Kidney (tissue), 22 donors: ENCODE data around the gene TPO. TPM values are rescaled to one million over a fixed set of nuclear protein-coding genes. Genes with fewer than 3 reads are reported as not detected.

Source experiments
- DNase-seq, 5 donors: peaks; one replicate each; pipeline ENCODE4 v3.0.0-alpha.2; 2013 to 2020
- FAIRE-seq: peaks from 2 replicates; lab custom pipeline; 2012; peaks lifted over from hg19 to GRCh38; lab: Jason Lieb, UNC
- H3K27ac ChIP-seq, 2 donors: one replicate each; pipeline ENCODE4 v1.7.0; 2013; ENCODE audit warnings: low read depth in 2 of 2, low read length in 2 of 2, inconsistent platforms in 1 of 2
- H3K27me3 ChIP-seq: one replicate; pipeline ENCODE4 v1.7.1; 2013; ENCODE audit warnings: low read length, inconsistent platforms; ENCODE audit not compliant: control insufficient read depth, insufficient read depth
- H3K36me3 ChIP-seq, 3 donors: one replicate each; pipeline versions ENCODE4 v1.7.0 to v1.7.1; 2013; ENCODE audit warnings: low read length in 3 of 3, control low read depth in 1 of 3, inconsistent platforms in 1 of 3; ENCODE audit not compliant: insufficient read depth in 3 of 3, control insufficient read depth in 2 of 3
- H3K4me1 ChIP-seq, 3 donors: one replicate each; pipeline versions ENCODE4 v1.7.0 to v1.7.1; 2013; ENCODE audit warnings: low read length in 3 of 3, inconsistent platforms in 1 of 3, low read depth in 1 of 3; ENCODE audit not compliant: control insufficient read depth in 2 of 3, insufficient read depth in 2 of 3
- H3K4me3 ChIP-seq, 3 donors: one replicate each; pipeline versions ENCODE4 v1.7.0 to v1.8.1; 2013; ENCODE audit warnings: low read length in 3 of 3, control low read depth in 1 of 3, inconsistent platforms in 1 of 3
- H3K9ac ChIP-seq, 3 donors: one replicate each; pipeline versions ENCODE4 v1.7.0 to v1.7.1; 2013; ENCODE audit warnings: low read length in 3 of 3, control low read depth in 1 of 3, inconsistent platforms in 1 of 3
- H3K9me3 ChIP-seq, 3 donors: one replicate each; pipeline versions ENCODE4 v1.7.0 to v1.7.1; 2013; ENCODE audit warnings: low read length in 3 of 3, control low read depth in 1 of 3, inconsistent platforms in 1 of 3; ENCODE audit not compliant: control insufficient read depth in 2 of 3, insufficient read depth in 1 of 3
- intact Hi-C: fragments of 100-400 bp; cut with DNase I; formaldehyde crosslinking; loops from one replicate; pipeline ENCODE4 v1.11.1; 2022
- long read RNA-seq, 10 donors: library from polyadenylated mRNA in 1 of 10; unstranded in 1 of 10; transcript quantifications; one replicate each; pipeline ENCODE4 v2.0.0 and lab custom pipeline, GENCODE V29; 2021 to 2026
- polyA plus RNA-seq: library from polyadenylated mRNA; stranded (reverse); fragments of 350-450 nt; fragmentation: Illumina TruSeq; extraction: RNeasy Lipid Tissue Mini Kit (QIAGEN cat#74804); gene quantifications from one replicate; pipeline ENCODE4 v1.2.3, GENCODE V29; 2014; ENCODE audit warnings: low read depth, low replicate concordance; ENCODE audit not compliant: insufficient read depth
- total RNA-seq: library from RNA; stranded (reverse); fragmentation: NEBNext Ultra II Directional; extraction: Animal tissue kit (Norgen Biotek cat#: 25700); gene quantifications from one replicate; pipeline ENCODE4 v1.2.1, GENCODE V29; 2021
- TF ChIP-seq, protein P1 (sequence below): IDR thresholded peaks from 3 replicates; pipeline ENCODE4 v1.5.1; 2012; ENCODE audit warnings: mild to moderate bottlenecking, moderate library complexity, borderline replicate concordance; ENCODE audit not compliant: insufficient read depth; ENCODE audit errors: extremely low read depth
- donor health status: control.
- donor health status: control.
- donor health status: control.
- donor health status: control.
- donor health status: control.
- donor health status: DM: yes; HTN: yes; CAD: no.
- donor health status: Normal renal cell carcinoma (clear cell type).

Gene TPO
- total RNA-seq (not detected), polyA plus RNA-seq (not detected)
- long read RNA-seq, donor 1: 0 reads
- long read RNA-seq, donor 2: 0 reads
- long read RNA-seq, donor 3: 0 reads
- long read RNA-seq, donor 4: 0 reads
- long read RNA-seq, donor 5: 0 reads
- long read RNA-seq, donor 6: 0 reads
- long read RNA-seq, donor 7: 0 reads
- long read RNA-seq, donor 8: 0 reads
- long read RNA-seq, donor 9: 0 reads
- long read RNA-seq, donor 10: 0 reads

DNA sequence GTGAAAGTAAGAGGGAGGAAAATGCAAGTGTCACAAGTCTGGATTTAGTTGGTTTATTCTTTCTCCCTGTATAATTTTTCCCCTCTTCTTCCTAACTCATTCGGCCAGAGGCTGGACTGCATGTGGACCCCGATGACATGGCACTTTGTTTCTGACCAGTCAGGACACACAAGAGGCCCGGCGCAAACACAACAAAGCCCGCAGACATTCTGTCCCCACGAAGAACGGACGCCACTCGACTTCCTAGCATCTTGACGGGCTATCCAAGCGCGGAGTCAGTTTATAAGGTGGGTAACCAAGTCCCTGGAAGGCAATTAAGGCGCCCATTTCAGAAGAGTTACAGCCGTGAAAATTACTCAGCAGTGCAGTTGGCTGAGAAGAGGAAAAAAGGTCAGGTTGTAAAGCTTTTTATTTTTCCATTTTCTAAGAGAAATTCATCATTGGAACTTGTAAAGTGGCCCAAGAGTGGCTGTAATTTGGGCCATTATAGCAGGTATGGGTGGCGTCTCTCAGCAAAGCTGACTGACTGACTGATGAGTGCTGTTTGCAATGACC lies at the start of gene TPO:
Gene TPO (plus strand): TSS at position 308 of the 555 bp plus-strand sequence. CDS start 946 bp downstream, outside the sequence.
- H3K27me3 ChIP-seq: no peaks in the 10 kb centered on the region
- H3K27ac ChIP-seq: no peak within 1 kb of the TSS
- intact Hi-C loops: no loop called here
- DNase-seq: no peak
- no peaks in the 10 kb centered on the region for H3K36me3 ChIP-seq
- H3K9me3 ChIP-seq: no peaks in the 10 kb centered on the region
- no peak within 1 kb of the TSS for H3K4me3 ChIP-seq
- TF ChIP-seq, protein P1, sequence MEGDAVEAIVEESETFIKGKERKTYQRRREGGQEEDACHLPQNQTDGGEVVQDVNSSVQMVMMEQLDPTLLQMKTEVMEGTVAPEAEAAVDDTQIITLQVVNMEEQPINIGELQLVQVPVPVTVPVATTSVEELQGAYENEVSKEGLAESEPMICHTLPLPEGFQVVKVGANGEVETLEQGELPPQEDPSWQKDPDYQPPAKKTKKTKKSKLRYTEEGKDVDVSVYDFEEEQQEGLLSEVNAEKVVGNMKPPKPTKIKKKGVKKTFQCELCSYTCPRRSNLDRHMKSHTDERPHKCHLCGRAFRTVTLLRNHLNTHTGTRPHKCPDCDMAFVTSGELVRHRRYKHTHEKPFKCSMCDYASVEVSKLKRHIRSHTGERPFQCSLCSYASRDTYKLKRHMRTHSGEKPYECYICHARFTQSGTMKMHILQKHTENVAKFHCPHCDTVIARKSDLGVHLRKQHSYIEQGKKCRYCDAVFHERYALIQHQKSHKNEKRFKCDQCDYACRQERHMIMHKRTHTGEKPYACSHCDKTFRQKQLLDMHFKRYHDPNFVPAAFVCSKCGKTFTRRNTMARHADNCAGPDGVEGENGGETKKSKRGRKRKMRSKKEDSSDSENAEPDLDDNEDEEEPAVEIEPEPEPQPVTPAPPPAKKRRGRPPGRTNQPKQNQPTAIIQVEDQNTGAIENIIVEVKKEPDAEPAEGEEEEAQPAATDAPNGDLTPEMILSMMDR: no peak
- no peaks in the 10 kb centered on the region for H3K4me1 ChIP-seq
- no peak for FAIRE-seq
- no peak within 1 kb of the TSS for H3K9ac ChIP-seq

- Histone ChIP-seq H3K9ac (no peak overlapping the region), H3K4me3 (no peak overlapping the region), H3K9me3 (no peaks in the 10 kb centered on the region), H3K27ac (no peak overlapping the region), H3K27me3 (no peaks in the 10 kb centered on the region), H3K36me3 (no peaks in the 10 kb centered on the region), H3K4me1 (no peaks in the 10 kb centered on the region)
- peak in 2 of 5 donors; percentile 20 to 89 for DNase-seq
- no peak for FAIRE-seq
- intact Hi-C loops: no loop called here
- TF ChIP-seq, protein P1: no peak
Measured at GRCh38 chr2:1366546-1367134, 46.6 kb upstream of the TPO start.

DNA sequence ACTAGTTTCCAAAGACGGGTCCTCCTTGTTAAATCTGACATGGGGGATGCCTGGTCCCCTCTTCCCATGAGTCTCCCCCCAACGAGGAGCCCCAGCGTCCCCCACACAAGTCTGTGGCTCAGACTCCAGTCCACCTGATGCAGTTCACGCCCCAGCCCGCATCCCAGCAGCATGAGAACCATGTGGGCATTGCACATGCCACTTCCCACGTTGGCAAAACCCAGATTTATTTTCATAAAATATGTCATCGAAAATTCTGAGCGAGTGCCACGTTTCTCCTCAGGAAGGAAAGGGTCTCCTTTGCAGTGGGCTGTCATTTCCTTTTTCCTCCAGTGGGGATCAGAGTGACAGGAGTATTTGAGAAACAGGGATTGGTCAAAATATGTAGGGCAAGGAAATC lies 45.7 kb upstream of the TPO start:
- no peak for FAIRE-seq
- intact Hi-C loops: no loop called here
- no peak overlapping the region for H3K4me3 ChIP-seq
- H3K27ac ChIP-seq: no peak overlapping the region
- no peaks in the 10 kb centered on the region for H3K4me1 ChIP-seq
- TF ChIP-seq, protein P1: no peak
- H3K9ac ChIP-seq: no peak overlapping the region
- DNase-seq: no peak
- H3K36me3 ChIP-seq: no peaks in the 10 kb centered on the region
- H3K9me3 ChIP-seq: no peaks in the 10 kb centered on the region
- H3K27me3 ChIP-seq: no peaks in the 10 kb centered on the region
